HL-60 (cell line): Measurements from ENCODE around the gene ST6GALNAC2.

Source experiments
- DNase-seq, 2 experiments: peaks; one replicate each; pipeline ENCODE4 v3.0.0-alpha.2; 2010 to 2020; ENCODE audit warnings: low read depth in 1 of 2, low spot score in 1 of 2
- H3K27ac ChIP-seq: fragments of 250-450 bp; sonication (Bioruptor Pico); replicated peaks from 2 replicates; pipeline ENCODE4 v1.5.1; 2020; ENCODE audit warnings: mild to moderate bottlenecking, moderate library complexity
- H3K27me3 ChIP-seq: fragments of 250-450 bp; sonication (Bioruptor Pico); 2 replicates; pipeline ENCODE4 v1.5.1; 2021; ENCODE audit warnings: mild to moderate bottlenecking, moderate library complexity; ENCODE audit not compliant: insufficient read depth, poor library complexity, severe bottlenecking
- H3K4me3 ChIP-seq: replicated peaks from 2 replicates; pipeline ENCODE4 v1.5.1; 2011; ENCODE audit warnings: mild to moderate bottlenecking, control low read depth, low read length; ENCODE audit not compliant: insufficient read depth
- CTCF ChIP-seq: IDR thresholded peaks from one replicate; pipeline ENCODE4 v1.5.1; 2011; ENCODE audit warnings: low read length, control low read depth, inconsistent platforms; ENCODE audit not compliant: insufficient read depth
- GABPA ChIP-seq: IDR thresholded peaks from 2 replicates; pipeline ENCODE4 v1.6.1; 2012; ENCODE audit warnings: low read depth
- POLR2AphosphoS5 ChIP-seq: IDR thresholded peaks from 2 replicates; pipeline ENCODE4 v1.6.1; 2012; ENCODE audit warnings: low read depth
- REST ChIP-seq: IDR thresholded peaks from 2 replicates; pipeline ENCODE4 v1.6.1; 2012; ENCODE audit warnings: low read depth; ENCODE audit not compliant: insufficient replicate concordance
- SPI1 ChIP-seq: IDR thresholded peaks from 2 replicates; pipeline ENCODE4 v1.6.1; 2012; ENCODE audit warnings: low read depth, mild to moderate bottlenecking, borderline replicate concordance

ST6GALNAC2 gene

GRCh38 chr17:76569607-76570279 lies 15.9 kb downstream of the ST6GALNAC2 start:
- TF ChIP-seq POLR2AphosphoS5 (no peak), SPI1 (no peak), REST (no peak), GABPA (no peak), CTCF (no peak)
- no peak for DNase-seq
- no peak overlapping the region for H3K27ac ChIP-seq

DNA sequence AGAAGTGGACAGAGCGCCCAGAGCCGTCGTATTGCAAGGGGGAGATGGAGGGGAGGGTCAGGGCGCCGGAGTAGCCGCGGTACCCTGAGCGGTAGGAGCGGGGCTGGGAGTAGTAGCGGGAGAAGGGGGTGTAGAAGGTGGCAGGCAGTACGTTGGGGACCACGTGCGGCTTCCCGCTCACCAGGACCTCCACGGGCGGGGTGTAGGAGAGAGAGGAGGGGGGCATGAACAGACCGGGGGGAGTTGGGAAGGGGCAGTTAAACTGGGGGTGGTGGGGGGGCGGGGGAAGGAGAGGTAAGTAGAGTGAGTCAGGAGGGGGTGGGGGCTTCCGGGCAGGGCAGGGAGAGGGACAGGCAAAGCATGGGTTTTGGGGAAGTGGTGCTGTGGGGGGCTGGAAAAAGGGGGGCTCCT lies 16.8 kb downstream of the ST6GALNAC2 start:
- TF ChIP-seq SPI1 = no peak
- TF ChIP-seq CTCF = no peak
- TF ChIP-seq REST = no peak
- TF ChIP-seq GABPA = no peak
- no peak for TF ChIP-seq POLR2AphosphoS5
- Histone ChIP-seq H3K4me3 (no peak overlapping the region), H3K27ac (no peak overlapping the region), H3K27me3 (no peaks in the 10 kb centered on the region)
- DNase-seq = no peak

More at GRCh38 chr17:76569607-76570279, 15.9 kb downstream of the ST6GALNAC2 start:
- Histone ChIP-seq H3K27me3 (no peaks in the 10 kb centered on the region), H3K4me3 (no peak overlapping the region)

GRCh38 chr17:76567634-76568432 lies 17.8 kb downstream of the ST6GALNAC2 start:
- H3K27ac ChIP-seq = peak overlapping the region; percentile 71
- peak in 1 of 2 experiments; percentile 82 for DNase-seq
- no peaks in the 10 kb centered on the region for H3K27me3 ChIP-seq
- peak; percentile 41; the same call in 1 of the 2 replicates for TF ChIP-seq SPI1
- no peak for TF ChIP-seq REST
- no peak for TF ChIP-seq GABPA
- TF ChIP-seq CTCF = no peak
- 0 out of 2 replicates have a peak, but pooled peaks have one; percentile 16 for TF ChIP-seq POLR2AphosphoS5
- H3K4me3 ChIP-seq = no peak overlapping the region
